Measurements from ENCODE around the gene PIAS2.

DNA sequence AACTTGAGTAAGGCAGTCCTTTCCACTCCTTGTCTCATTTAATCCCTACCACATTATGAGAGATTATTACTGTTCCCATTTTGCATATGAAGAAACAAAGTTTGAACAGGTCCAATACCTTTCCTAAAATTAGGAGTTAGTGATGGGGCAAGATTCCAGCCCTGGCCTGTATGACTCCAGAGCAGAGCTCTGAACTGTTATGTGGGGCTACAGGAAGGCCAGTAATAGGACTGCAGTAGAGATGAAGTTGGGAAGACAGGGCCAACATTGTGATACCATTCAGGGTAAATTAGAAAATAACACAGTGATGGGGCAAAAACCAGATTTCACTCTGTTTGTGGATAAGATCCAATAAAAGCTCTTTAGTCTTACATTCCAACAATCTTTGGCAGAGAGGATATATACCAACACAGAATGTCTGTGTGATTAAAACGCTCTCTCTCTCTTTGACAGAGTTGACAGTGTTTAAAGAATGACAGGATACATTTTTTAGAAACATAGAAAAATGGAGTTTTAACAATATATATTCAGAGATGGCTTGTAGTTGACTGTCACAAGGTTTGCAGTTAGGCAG is 22.8 kb upstream of the PIAS2 start:
- TF ChIP-seq, protein P1, sequence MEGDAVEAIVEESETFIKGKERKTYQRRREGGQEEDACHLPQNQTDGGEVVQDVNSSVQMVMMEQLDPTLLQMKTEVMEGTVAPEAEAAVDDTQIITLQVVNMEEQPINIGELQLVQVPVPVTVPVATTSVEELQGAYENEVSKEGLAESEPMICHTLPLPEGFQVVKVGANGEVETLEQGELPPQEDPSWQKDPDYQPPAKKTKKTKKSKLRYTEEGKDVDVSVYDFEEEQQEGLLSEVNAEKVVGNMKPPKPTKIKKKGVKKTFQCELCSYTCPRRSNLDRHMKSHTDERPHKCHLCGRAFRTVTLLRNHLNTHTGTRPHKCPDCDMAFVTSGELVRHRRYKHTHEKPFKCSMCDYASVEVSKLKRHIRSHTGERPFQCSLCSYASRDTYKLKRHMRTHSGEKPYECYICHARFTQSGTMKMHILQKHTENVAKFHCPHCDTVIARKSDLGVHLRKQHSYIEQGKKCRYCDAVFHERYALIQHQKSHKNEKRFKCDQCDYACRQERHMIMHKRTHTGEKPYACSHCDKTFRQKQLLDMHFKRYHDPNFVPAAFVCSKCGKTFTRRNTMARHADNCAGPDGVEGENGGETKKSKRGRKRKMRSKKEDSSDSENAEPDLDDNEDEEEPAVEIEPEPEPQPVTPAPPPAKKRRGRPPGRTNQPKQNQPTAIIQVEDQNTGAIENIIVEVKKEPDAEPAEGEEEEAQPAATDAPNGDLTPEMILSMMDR (optimal IDR thresholded peaks at IDR 0.05 in 1 of 3, IDR thresholded peaks at IDR 0.05 in 1 of 3, conservative IDR thresholded peaks at IDR 0.05 in 1 of 3; ENCODE audit: extremely low read depth in 1 of 3, insufficient read depth in 2 of 3, low read length in 3 of 3): no peak
- no peak for TF ChIP-seq EZH2 (IDR thresholded peaks at IDR 0.05; ENCODE audit: low read length)

Measured in keratinocyte (primary cell).